Uterus (tissue), 4 donors: ENCODE measurements around the gene METTL3. TPM values are rescaled to one million over a fixed set of nuclear protein-coding genes. Genes with fewer than 3 reads are reported as not detected.

ENCODE experiments used
- DNase-seq, 2 donors: peaks; one replicate each; pipeline ENCODE4 v3.0.0-alpha.2; 2019 to 2020
- H3K27ac ChIP-seq, 2 donors: fragments of 200-600 bp; sonication (generic); 1 replicate in 1 of 2; 2 replicates in 1 of 2; pipeline ENCODE4 v1.5.1; 2016 to 2018
- H3K27me3 ChIP-seq, 2 donors: fragments of 200-600 bp; sonication (generic); one replicate each; pipeline ENCODE4 v1.5.1; 2018 to 2019; ENCODE audit warnings: control low read depth in 1 of 2
- H3K36me3 ChIP-seq, 2 donors: fragments of 200-600 bp; sonication (generic); one replicate each; pipeline ENCODE4 v1.5.1; 2019; ENCODE audit warnings: control low read depth in 1 of 2
- H3K4me1 ChIP-seq, 2 donors: fragments of 200-600 bp; sonication (generic); one replicate each; pipeline ENCODE4 v1.5.1; 2018 to 2019; ENCODE audit warnings: control low read depth in 1 of 2
- H3K4me3 ChIP-seq, 2 donors: fragments of 200-600 bp; sonication (generic); 1 replicate in 1 of 2; 2 replicates in 1 of 2; pipeline ENCODE4 v1.5.1; 2018 to 2019; ENCODE audit warnings: mild to moderate bottlenecking in 1 of 2
- H3K9me3 ChIP-seq, 2 donors: fragments of 200-600 bp; sonication (generic); one replicate each; pipeline ENCODE4 v1.5.1; 2019; ENCODE audit warnings: control low read depth in 1 of 2
- CTCF ChIP-seq, 4 experiments: fragments of 200-600 bp in 2 of 4; fragments of 450-650 bp in 2 of 4; sonication (generic) in 2 of 4; IDR thresholded peaks; one replicate each; pipeline ENCODE4 v1.5.1; 2016 to 2019; ENCODE audit warnings: antibody characterized with exemption in 4 of 4, mild to moderate bottlenecking in 2 of 4, moderate library complexity in 1 of 4
- POLR2A ChIP-seq, 2 donors: fragments of 450-650 bp; IDR thresholded peaks; one replicate each; pipeline ENCODE4 v1.6.1; 2016; ENCODE audit warnings: antibody characterized with exemption in 2 of 2, mild to moderate bottlenecking in 1 of 2, moderate library complexity in 1 of 2
- intact Hi-C: fragments of 100-400 bp; cut with DNase I; formaldehyde crosslinking; loops from one replicate; pipeline ENCODE4 v1.15.1; 2023; ENCODE audit warnings: low total_unique reads
- total RNA-seq, 4 donors: library from RNA; depleted of rRNA in 3 of 4; stranded (reverse); fragments of >200 nt in 3 of 4; gene quantifications; one replicate each; pipeline versions ENCODE4 v1.1.0 to v1.2.4, GENCODE V29; 2014 to 2023
- donor health status: DM: yes; HTN: yes; CAD: no.

The METTL3 gene
- total RNA-seq, 4 donors from 2014 or later: 47.4 to 101 (median 57.7) TPM

GRCh38 chr14:21455912-21456667 is 55.0 kb downstream of the METTL3 start, which contains the start of gene CHD8:
Gene CHD8 (minus strand): TSS chr14:21456123. CDS start chr14:21431643, 24,480 bp downstream.
- TF ChIP-seq POLR2A (IDR thresholded peaks at IDR 0.05) (peak; percentile 28 to 61), CTCF (IDR thresholded peaks at IDR 0.05) (peak; percentile 54 to 78 (median 64))
- no peaks in the 10 kb centered on the region for H3K27me3 ChIP-seq
- peaks cover 0 to 7% of the 10 kb centered on the region in 2 donors for H3K4me1 ChIP-seq
- H3K36me3 ChIP-seq: no peaks in the 10 kb centered on the region
- intact Hi-C loops: no loop called here
- DNase-seq: peak; percentile 99
- H3K4me3 ChIP-seq: peak within 1 kb of the TSS; percentile 86 to 89
- H3K27ac ChIP-seq: peak within 1 kb of the TSS; percentile 87 to 98
- no peaks in the 10 kb centered on the region for H3K9me3 ChIP-seq

DNA sequence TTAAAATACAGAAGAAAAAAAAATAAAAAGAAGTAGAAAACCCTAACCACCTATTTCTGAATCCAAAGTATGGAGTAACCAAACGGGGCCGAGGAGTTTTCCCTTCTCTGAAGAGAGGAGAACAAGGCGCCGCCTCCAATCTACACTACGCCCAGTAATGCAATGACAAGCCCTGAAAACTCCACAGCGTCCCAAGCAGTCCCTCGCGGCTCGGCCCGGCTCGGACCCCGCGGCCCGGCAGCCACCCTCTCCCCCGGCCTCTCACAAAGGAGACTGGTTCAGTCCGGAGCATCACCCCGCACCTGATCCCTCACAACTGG is 55.6 kb downstream of the METTL3 start:
- intact Hi-C loops: no loop called here
- H3K27me3 ChIP-seq: no peaks in the 10 kb centered on the region
- peak overlapping the region; percentile 87 to 98 for H3K27ac ChIP-seq
- H3K36me3 ChIP-seq: no peaks in the 10 kb centered on the region
- TF ChIP-seq POLR2A (IDR thresholded peaks at IDR 0.05) (no peak), CTCF (IDR thresholded peaks at IDR 0.05) (no peak)
- H3K4me1 ChIP-seq: peaks cover 0 to 7% of the 10 kb centered on the region in 2 donors
- no peak for DNase-seq
- H3K4me3 ChIP-seq: peak overlapping the region; percentile 86 to 89
- H3K9me3 ChIP-seq: no peaks in the 10 kb centered on the region

GRCh38 chr14:21454843-21455544 is 56.1 kb downstream of the METTL3 start:
- peaks cover 0 to 7% of the 10 kb centered on the region in 2 donors for H3K4me1 ChIP-seq
- no peaks in the 10 kb centered on the region for H3K27me3 ChIP-seq
- peak overlapping the region; percentile 86 to 89 for H3K4me3 ChIP-seq
- intact Hi-C loops: no loop called here
- peak overlapping the region; percentile 87 to 98 for H3K27ac ChIP-seq
- TF ChIP-seq POLR2A (IDR thresholded peaks at IDR 0.05) (no peak), CTCF (IDR thresholded peaks at IDR 0.05) (no peak)
- no peaks in the 10 kb centered on the region for H3K9me3 ChIP-seq
- no peaks in the 10 kb centered on the region for H3K36me3 ChIP-seq
- no peak for DNase-seq

DNA sequence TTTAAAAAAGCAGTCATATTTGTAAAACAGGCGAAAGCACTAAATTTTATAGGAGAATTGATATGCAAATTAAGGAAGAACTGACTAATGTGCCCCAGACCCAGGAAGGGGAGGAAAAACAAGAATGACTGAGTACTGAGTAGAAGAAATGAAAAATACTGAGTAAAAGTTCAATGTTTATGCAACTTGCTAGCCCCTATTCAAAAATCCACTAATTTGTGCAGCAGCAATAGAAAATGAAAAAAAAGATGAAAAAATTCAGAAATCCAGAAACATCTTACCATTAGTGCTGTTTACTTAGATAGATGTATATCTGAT is 61.3 kb downstream of the METTL3 start:
- intact Hi-C loops: no loop called here
- H3K9me3 ChIP-seq: no peaks in the 10 kb centered on the region
- no peak for TF ChIP-seq POLR2A (IDR thresholded peaks at IDR 0.05)
- TF ChIP-seq CTCF (IDR thresholded peaks at IDR 0.05): no peak
- H3K4me1 ChIP-seq: peaks cover 0 to 4% of the 10 kb centered on the region in 2 donors
- no peak for DNase-seq
- H3K36me3 ChIP-seq: no peaks in the 10 kb centered on the region
- H3K4me3 ChIP-seq: no peak overlapping the region
- H3K27me3 ChIP-seq: no peaks in the 10 kb centered on the region
- H3K27ac ChIP-seq: no peak overlapping the region

Other genes starting within 250 kb of the METTL3 start
- gene HNRNPC, start 241.9 kb downstream of the METTL3 start, total RNA-seq: 100 to 1,000 TPM; 378 to 599 (median 531) TPM
- gene RPGRIP1, start 231.3 kb downstream of the METTL3 start, total RNA-seq: under 1 TPM in 1 of 4 donors, not detected in 3; 0.14 TPM
- gene SUPT16H, start 127.3 kb downstream of the METTL3 start, total RNA-seq: 100 to 1,000 TPM in 1 of 4 donors, 10 to 100 TPM in 3; 31.5 to 115 (median 64.1) TPM
- gene CHD8, start 55.2 kb downstream of the METTL3 start, total RNA-seq: 10 to 100 TPM; 21.8 to 95.1 (median 48.8) TPM
- 10 to 100 TPM in 3 of 4 donors, 1 to 10 TPM in 1; 8.5 to 47.9 (median 22.9) TPM for gene RAB2B, start 34.4 kb downstream of the METTL3 start, total RNA-seq
- gene TOX4, start 34.1 kb downstream of the METTL3 start, total RNA-seq: 10 to 100 TPM; 19.4 to 78.0 (median 59.0) TPM
- 10 to 100 TPM in 2 of 4 donors, 1 to 10 TPM in 1, under 1 TPM in 1; 0.26 to 28.8 (median 10.4) TPM for gene SALL2, start 15.0 kb upstream of the METTL3 start, total RNA-seq
- not detected for gene OR10G3, start 68.7 kb upstream of the METTL3 start, total RNA-seq
- gene OR10G2, start 123.6 kb upstream of the METTL3 start, total RNA-seq: not detected
- gene OR4E2, start 142.5 kb upstream of the METTL3 start, total RNA-seq: not detected
- gene OR4E1, start 162.5 kb upstream of the METTL3 start, total RNA-seq: not detected